Measurements from ENCODE around the gene ADAMTSL3.

DNA sequence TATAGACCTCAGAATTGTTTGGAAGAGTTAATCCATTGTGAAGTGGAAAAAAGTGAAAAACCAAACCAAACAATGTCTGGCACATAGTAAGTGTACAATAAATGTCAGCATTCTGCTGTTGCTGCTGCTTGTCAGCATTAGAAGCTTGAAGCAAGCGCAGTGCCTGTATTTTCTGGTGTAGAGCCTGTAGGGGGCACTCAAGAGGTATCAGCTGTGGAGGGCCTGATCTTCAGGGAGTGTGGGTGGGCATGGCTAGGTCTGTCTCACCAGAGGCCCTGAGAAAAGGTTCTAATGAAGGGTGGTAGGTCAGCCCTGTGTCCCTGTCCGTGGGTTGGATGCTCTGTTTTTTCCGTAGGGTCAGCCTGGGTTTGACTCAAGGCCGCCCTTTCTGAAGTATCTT, 3.6 kb downstream of the ADAMTSL3 start:
- TF ChIP-seq EP300 (IDR thresholded peaks at IDR 0.05; ENCODE audit: borderline replicate concordance) (no peak), EGR1 (IDR thresholded peaks at IDR 0.05) (no peak), RAD21 (IDR thresholded peaks at IDR 0.05; ENCODE audit: low read depth) (peak; percentile 50), NFIC (IDR thresholded peaks at IDR 0.05) (no peak)
- TF ChIP-seq, protein P1, sequence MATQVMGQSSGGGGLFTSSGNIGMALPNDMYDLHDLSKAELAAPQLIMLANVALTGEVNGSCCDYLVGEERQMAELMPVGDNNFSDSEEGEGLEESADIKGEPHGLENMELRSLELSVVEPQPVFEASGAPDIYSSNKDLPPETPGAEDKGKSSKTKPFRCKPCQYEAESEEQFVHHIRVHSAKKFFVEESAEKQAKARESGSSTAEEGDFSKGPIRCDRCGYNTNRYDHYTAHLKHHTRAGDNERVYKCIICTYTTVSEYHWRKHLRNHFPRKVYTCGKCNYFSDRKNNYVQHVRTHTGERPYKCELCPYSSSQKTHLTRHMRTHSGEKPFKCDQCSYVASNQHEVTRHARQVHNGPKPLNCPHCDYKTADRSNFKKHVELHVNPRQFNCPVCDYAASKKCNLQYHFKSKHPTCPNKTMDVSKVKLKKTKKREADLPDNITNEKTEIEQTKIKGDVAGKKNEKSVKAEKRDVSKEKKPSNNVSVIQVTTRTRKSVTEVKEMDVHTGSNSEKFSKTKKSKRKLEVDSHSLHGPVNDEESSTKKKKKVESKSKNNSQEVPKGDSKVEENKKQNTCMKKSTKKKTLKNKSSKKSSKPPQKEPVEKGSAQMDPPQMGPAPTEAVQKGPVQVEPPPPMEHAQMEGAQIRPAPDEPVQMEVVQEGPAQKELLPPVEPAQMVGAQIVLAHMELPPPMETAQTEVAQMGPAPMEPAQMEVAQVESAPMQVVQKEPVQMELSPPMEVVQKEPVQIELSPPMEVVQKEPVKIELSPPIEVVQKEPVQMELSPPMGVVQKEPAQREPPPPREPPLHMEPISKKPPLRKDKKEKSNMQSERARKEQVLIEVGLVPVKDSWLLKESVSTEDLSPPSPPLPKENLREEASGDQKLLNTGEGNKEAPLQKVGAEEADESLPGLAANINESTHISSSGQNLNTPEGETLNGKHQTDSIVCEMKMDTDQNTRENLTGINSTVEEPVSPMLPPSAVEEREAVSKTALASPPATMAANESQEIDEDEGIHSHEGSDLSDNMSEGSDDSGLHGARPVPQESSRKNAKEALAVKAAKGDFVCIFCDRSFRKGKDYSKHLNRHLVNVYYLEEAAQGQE (IDR thresholded peaks at IDR 0.05; ENCODE audit: low read depth), result no peak
- TF ChIP-seq, protein P2, sequence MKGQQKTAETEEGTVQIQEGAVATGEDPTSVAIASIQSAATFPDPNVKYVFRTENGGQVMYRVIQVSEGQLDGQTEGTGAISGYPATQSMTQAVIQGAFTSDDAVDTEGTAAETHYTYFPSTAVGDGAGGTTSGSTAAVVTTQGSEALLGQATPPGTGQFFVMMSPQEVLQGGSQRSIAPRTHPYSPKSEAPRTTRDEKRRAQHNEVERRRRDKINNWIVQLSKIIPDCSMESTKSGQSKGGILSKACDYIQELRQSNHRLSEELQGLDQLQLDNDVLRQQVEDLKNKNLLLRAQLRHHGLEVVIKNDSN (IDR thresholded peaks at IDR 0.05), result no peak
